HFF-Myc (cell line): Measurements from ENCODE around the gene NHS.
A peak's percentile ranks its signal among the peaks of the same experiment; 100 is the strongest.

Experiments used
- DNase-seq: peaks from one replicate; pipeline ENCODE4 v3.0.0-alpha.2; 2011; ENCODE audit warnings: low read depth; ENCODE audit errors: extremely low read depth
- H3K4me3 ChIP-seq: replicated peaks from 2 replicates; pipeline ENCODE4 v1.5.1; 2011; ENCODE audit warnings: low read depth, mild to moderate bottlenecking, control low read depth, low read length
- CTCF ChIP-seq: IDR thresholded peaks from 2 replicates; pipeline ENCODE4 v1.5.1; 2012; ENCODE audit warnings: mild to moderate bottlenecking, low read depth, low read length, control low read depth; ENCODE audit errors: missing control alignments

The NHS gene

GRCh38 chrX:17546356-17546755 is 171.4 kb downstream of the NHS start:
- TF ChIP-seq CTCF: no peak
- H3K4me3 ChIP-seq: no peak overlapping the region
- DNase-seq: no peak

GRCh38 chrX:17547658-17548057 is 172.7 kb downstream of the NHS start:
- DNase-seq: peak; percentile 77
- H3K4me3 ChIP-seq: no peak overlapping the region
- no peak for TF ChIP-seq CTCF

- no peak for TF ChIP-seq CTCF
- DNase-seq: no peak
- H3K4me3 ChIP-seq: no peak overlapping the region
Observed at GRCh38 chrX:17549107-17549651, 174.2 kb downstream of the NHS start.

GRCh38 chrX:17550011-17550410 is 175.0 kb downstream of the NHS start:
- TF ChIP-seq CTCF: no peak
- no peak overlapping the region for H3K4me3 ChIP-seq
- no peak for DNase-seq

- DNase-seq: no peak
- TF ChIP-seq CTCF: no peak
- no peak overlapping the region for H3K4me3 ChIP-seq
Observed at GRCh38 chrX:17552044-17552650, 177.1 kb downstream of the NHS start.

- no peak for DNase-seq
- no peak overlapping the region for H3K4me3 ChIP-seq
- no peak for TF ChIP-seq CTCF
Observed at GRCh38 chrX:17553469-17553868, 178.5 kb downstream of the NHS start.
